ENCODE measurements around the gene TATDN2. TPM values are rescaled to one million over a fixed set of nuclear protein-coding genes. Genes with fewer than 3 reads are reported as not detected.
A peak's percentile ranks its signal among the peaks of the same experiment; 100 is the strongest.

The TATDN2 gene
- total and polyA plus RNA-seq, 9 of the 15 experiments (the other 6 are each of a cell fraction or from before 2014, with no cell fraction given) = 5.2 to 44.7 (median 25.8) TPM

DNA sequence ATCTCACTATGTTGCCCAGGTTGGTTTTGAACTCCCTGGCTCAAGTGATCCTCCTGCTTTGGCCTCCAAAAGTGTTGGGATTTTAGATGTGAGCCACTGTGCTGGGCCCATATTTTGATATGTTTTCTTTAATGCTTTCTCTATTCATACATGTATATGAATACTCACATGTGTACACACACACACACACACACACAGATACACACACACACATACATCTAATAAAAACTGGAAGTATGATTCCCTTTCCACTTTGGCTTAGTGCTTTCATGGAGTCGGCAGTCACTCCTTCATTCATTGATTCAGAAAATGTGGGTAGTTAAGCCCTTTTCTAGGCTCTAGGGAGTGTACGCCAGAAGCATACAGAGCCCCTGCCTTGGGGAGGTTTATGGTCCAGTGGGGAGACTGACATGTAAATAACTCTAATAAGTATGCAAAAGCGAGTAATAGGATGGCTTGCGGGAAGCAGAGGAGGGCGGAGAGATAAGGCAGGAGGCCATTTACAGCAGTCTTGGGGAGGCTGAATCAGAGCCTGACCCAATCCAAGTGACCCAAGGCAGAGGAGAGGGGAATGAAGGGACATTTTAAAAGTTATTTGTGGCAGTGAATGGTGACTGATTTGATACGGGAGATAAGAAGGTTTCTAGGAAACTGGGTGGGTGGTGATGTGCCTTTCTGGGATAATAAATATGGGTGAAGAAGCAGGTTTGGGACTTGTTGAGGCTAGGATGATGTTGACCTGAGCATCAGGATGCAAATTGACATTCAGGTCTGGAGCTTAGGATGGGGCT lies 32.5 kb upstream of the TATDN2 start:
- DNase-seq (ENCODE audit: extremely low read depth in 1 of 4, low spot score in 3 of 4) = peak in 1 of 4 experiments; percentile 34
- ChIA-PET POLR2A (interaction anchor here (1.4 kb wide), 1 partner anchor 12 kb away, joined by 5 read pairs; no protein-coding TSS in a partner anchor), CTCF (ENCODE audit: low intra/inter-chr PET ratio) (interaction anchor here (1.0 kb wide), 1 partner anchor 9 kb away, joined by 3 read pairs; no protein-coding TSS in a partner anchor)
- ATAC-seq = peak; percentile 63
- H4K20me1 ChIP-seq (replicated peaks; ENCODE audit: control insufficient read depth, insufficient read depth, low read length) = no peaks in the 10 kb centered on the region
- H2AFZ ChIP-seq (ENCODE audit: low read depth, low read length) = peak overlapping the region; percentile 78
- no peaks in the 10 kb centered on the region; the same call in 2 of the 3 replicates for H3K36me3 ChIP-seq (ENCODE audit: control insufficient read depth, insufficient read depth, low read length)
- 29% methylated on average over 6 of the region's 6 CpGs for WGBS (ENCODE audit: insufficient coverage, low coverage, missing lambda C conversion rate)
- no peaks in the 10 kb centered on the region for H3K27me3 ChIP-seq (ENCODE audit: control insufficient read depth in 2 of 2, insufficient read depth in 2 of 2, low read length in 2 of 2)
- H3K27ac ChIP-seq (ENCODE audit: extremely low read depth, low read depth, low read length) = no peak overlapping the region
- H3K9ac ChIP-seq (ENCODE audit: insufficient read depth in 1 of 2, low read depth in 2 of 2, low read length in 2 of 2) = no peak overlapping the region
- peaks cover 0 to 7% of the 10 kb centered on the region in 2 experiments; a peak in 3 of 5 replicates for H3K4me1 ChIP-seq (replicated peaks in 1 of 2; ENCODE audit: control insufficient read depth in 2 of 2, insufficient read depth in 2 of 2, low read length in 2 of 2)
- no peaks in the 10 kb centered on the region for H3K9me1 ChIP-seq (ENCODE audit: control insufficient read depth, insufficient read depth, low read length)
- no peak overlapping the region for H3K4me3 ChIP-seq
- peaks cover 5% of the 10 kb centered on the region; the same call in 1 of the 2 replicates for H3K9me3 ChIP-seq (replicated peaks; ENCODE audit: control insufficient read depth, insufficient read depth, low read depth, low read length)
- BruUV-seq (replicated peaks) = no TSS peak
- no peak overlapping the region for H3K4me2 ChIP-seq (ENCODE audit: insufficient read depth, low read length)
- in situ Hi-C loops (cut with MboI) = no loop called here
- FAIRE-seq = no peak
- no peaks in the 10 kb centered on the region for H3K79me2 ChIP-seq (ENCODE audit: control insufficient read depth, insufficient read depth, low read length)
- intact Hi-C loops (cut with micrococcal nuclease) = no loop called here
- TF ChIP-seq ZNF263 (CRISPR knock-in tag; IDR thresholded peaks at IDR 0.05; ENCODE audit: borderline replicate concordance) (0 out of 2 replicates have a peak, but pooled peaks have one; percentile 20), KDM1A (IDR thresholded peaks at IDR 0.05) (peak; percentile 64 to 68; a peak in 3 of 4 replicates), OTX1 (CRISPR knock-in tag; IDR thresholded peaks at IDR 0.05) (no peak), MEIS2 (IDR thresholded peaks at IDR 0.05; ENCODE audit: partially characterized antibody) (peak; percentile 8), ZNF384 (IDR thresholded peaks at IDR 0.05; ENCODE audit: low read depth, low read length) (no peak), PML (IDR thresholded peaks at IDR 0.05; ENCODE audit: low read length) (peak; percentile 57; the same call in 1 of the 2 replicates), MAFF (IDR thresholded peaks at IDR 0.05; ENCODE audit: low read length) (no peak), POLR2A (conservative IDR thresholded peaks at IDR 0.05) (peak; percentile 61; the same call in 1 of the 2 replicates), MXI1 (IDR thresholded peaks at IDR 0.05; ENCODE audit: low read depth, low read length) (no peak), TBP (optimal IDR thresholded peaks at IDR 0.05; ENCODE audit: low read depth, low read length) (peak; percentile 68), GABPB2 (CRISPR knock-in tag; conservative IDR thresholded peaks at IDR 0.05) (no peak), ZNF12 (CRISPR knock-in tag; IDR thresholded peaks at IDR 0.05) (no peak), YY1 (IDR thresholded peaks at IDR 0.05; ENCODE audit: borderline replicate concordance in 1 of 3, control insufficient read depth in 1 of 3, extremely low read depth in 1 of 3, insufficient read depth in 3 of 3, insufficient read length in 1 of 3, insufficient replicate concordance in 2 of 3, low read depth in 1 of 3, low read length in 2 of 3) (peak in 1 of 3 experiments; percentile 42)
- TF ChIP-seq, protein P1, sequence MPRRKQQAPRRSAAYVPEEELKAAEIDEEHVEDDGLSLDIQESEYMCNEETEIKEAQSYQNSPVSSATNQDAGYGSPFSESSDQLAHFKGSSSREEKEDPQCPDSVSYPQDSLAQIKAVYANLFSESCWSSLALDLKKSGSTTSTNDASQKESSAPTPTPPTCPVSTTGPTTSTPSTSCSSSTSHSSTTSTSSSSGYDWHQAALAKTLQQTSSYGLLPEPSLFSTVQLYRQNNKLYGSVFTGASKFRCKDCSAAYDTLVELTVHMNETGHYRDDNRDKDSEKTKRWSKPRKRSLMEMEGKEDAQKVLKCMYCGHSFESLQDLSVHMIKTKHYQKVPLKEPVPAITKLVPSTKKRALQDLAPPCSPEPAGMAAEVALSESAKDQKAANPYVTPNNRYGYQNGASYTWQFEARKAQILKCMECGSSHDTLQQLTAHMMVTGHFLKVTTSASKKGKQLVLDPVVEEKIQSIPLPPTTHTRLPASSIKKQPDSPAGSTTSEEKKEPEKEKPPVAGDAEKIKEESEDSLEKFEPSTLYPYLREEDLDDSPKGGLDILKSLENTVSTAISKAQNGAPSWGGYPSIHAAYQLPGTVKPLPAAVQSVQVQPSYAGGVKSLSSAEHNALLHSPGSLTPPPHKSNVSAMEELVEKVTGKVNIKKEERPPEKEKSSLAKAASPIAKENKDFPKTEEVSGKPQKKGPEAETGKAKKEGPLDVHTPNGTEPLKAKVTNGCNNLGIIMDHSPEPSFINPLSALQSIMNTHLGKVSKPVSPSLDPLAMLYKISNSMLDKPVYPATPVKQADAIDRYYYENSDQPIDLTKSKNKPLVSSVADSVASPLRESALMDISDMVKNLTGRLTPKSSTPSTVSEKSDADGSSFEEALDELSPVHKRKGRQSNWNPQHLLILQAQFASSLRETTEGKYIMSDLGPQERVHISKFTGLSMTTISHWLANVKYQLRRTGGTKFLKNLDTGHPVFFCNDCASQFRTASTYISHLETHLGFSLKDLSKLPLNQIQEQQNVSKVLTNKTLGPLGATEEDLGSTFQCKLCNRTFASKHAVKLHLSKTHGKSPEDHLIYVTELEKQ (CRISPR knock-in tag; IDR thresholded peaks at IDR 0.05) = no peak
- TF ChIP-seq, protein P2, sequence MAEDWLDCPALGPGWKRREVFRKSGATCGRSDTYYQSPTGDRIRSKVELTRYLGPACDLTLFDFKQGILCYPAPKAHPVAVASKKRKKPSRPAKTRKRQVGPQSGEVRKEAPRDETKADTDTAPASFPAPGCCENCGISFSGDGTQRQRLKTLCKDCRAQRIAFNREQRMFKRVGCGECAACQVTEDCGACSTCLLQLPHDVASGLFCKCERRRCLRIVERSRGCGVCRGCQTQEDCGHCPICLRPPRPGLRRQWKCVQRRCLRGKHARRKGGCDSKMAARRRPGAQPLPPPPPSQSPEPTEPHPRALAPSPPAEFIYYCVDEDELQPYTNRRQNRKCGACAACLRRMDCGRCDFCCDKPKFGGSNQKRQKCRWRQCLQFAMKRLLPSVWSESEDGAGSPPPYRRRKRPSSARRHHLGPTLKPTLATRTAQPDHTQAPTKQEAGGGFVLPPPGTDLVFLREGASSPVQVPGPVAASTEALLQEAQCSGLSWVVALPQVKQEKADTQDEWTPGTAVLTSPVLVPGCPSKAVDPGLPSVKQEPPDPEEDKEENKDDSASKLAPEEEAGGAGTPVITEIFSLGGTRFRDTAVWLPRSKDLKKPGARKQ (CRISPR knock-in tag; IDR thresholded peaks at IDR 0.05) = peak; percentile 54; the same call in 1 of the 2 replicates

All from K562 (cell line).